PC-9 (cell line): ENCODE data around the gene C10orf67.
"Not testable (repeated sequence)": the region's sequence is repeated elsewhere in the genome, so short reads cannot be mapped to it uniquely, and the experiment has no call there.

Experiments
- EZH2 ChIP-seq: fragments of 200-600 bp; sonication (generic); IDR thresholded peaks from 2 replicates; pipeline ENCODE4 v1.8.0; 2017; ENCODE audit warnings: antibody characterized with exemption, low read depth
- TF ChIP-seq, protein P1 (sequence below): fragments of 200-600 bp; sonication (generic); conservative IDR thresholded peaks from 2 replicates; pipeline ENCODE4 v1.6.1; 2017; ENCODE audit warnings: mixed run types, antibody characterized with exemption, mild to moderate bottlenecking, moderate library complexity

DNA sequence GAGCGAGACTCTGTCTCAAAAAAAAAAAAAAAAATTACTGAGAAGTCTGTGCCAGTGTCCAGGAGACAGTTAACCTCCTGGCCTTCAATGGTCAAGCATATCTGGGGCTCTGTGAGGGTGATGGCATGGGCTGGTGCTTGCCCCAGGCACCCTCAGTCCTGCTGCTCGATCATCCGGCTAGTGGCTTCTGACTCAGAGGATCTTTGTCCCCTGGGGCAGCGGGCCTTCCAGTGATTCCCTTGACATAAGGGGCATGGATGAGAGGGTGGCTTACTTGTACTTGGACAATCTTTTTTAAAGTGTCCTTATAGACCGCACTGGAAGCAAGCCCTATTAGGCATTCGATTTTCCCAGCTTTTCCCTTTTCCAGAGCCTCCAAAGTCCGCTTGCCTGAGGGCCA lies 44.6 kb downstream of the C10orf67 start:
- not testable (repeated sequence) for TF ChIP-seq EZH2
- TF ChIP-seq, protein P1, sequence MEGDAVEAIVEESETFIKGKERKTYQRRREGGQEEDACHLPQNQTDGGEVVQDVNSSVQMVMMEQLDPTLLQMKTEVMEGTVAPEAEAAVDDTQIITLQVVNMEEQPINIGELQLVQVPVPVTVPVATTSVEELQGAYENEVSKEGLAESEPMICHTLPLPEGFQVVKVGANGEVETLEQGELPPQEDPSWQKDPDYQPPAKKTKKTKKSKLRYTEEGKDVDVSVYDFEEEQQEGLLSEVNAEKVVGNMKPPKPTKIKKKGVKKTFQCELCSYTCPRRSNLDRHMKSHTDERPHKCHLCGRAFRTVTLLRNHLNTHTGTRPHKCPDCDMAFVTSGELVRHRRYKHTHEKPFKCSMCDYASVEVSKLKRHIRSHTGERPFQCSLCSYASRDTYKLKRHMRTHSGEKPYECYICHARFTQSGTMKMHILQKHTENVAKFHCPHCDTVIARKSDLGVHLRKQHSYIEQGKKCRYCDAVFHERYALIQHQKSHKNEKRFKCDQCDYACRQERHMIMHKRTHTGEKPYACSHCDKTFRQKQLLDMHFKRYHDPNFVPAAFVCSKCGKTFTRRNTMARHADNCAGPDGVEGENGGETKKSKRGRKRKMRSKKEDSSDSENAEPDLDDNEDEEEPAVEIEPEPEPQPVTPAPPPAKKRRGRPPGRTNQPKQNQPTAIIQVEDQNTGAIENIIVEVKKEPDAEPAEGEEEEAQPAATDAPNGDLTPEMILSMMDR: not testable (repeated sequence)
